HL-60 (cell line): ENCODE measurements around the gene BZW2.

Experiments used
- POLR2AphosphoS5 ChIP-seq: IDR thresholded peaks from 2 replicates; pipeline ENCODE4 v1.6.1; 2012; ENCODE audit warnings: low read depth
- TF ChIP-seq, protein P1 (sequence below): IDR thresholded peaks from 2 replicates; pipeline ENCODE4 v1.6.1; 2012; ENCODE audit warnings: low read depth; ENCODE audit not compliant: insufficient replicate concordance

DNA sequence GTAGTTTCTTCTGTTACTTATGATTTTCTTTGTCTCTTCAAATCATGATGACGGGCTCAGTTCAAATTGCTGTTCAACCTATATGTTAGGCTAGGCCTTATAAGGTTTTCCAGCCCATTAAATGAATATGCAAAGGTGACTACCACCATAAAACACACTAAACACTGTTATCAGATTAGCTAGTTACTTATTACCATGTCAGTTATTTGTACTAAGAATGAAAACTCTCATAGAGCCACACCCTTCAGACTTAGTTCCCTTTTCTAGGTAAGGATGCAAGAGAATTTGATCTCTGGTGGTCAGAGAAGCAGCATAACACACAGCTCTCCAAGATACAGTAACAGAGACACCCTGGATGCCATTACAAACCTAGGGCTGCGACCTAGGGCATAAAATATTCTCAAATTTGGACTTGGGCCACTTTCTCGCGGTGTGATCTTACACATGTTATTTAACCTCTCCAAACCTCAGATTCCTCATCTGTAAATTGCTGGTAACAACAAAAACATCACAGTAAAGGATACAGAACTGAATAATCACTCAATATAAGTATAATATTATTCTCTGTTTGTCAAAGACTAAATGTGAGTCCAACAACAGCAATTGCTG, 36.0 kb upstream of the BZW2 start:
- TF ChIP-seq, protein P1, sequence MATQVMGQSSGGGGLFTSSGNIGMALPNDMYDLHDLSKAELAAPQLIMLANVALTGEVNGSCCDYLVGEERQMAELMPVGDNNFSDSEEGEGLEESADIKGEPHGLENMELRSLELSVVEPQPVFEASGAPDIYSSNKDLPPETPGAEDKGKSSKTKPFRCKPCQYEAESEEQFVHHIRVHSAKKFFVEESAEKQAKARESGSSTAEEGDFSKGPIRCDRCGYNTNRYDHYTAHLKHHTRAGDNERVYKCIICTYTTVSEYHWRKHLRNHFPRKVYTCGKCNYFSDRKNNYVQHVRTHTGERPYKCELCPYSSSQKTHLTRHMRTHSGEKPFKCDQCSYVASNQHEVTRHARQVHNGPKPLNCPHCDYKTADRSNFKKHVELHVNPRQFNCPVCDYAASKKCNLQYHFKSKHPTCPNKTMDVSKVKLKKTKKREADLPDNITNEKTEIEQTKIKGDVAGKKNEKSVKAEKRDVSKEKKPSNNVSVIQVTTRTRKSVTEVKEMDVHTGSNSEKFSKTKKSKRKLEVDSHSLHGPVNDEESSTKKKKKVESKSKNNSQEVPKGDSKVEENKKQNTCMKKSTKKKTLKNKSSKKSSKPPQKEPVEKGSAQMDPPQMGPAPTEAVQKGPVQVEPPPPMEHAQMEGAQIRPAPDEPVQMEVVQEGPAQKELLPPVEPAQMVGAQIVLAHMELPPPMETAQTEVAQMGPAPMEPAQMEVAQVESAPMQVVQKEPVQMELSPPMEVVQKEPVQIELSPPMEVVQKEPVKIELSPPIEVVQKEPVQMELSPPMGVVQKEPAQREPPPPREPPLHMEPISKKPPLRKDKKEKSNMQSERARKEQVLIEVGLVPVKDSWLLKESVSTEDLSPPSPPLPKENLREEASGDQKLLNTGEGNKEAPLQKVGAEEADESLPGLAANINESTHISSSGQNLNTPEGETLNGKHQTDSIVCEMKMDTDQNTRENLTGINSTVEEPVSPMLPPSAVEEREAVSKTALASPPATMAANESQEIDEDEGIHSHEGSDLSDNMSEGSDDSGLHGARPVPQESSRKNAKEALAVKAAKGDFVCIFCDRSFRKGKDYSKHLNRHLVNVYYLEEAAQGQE: no peak
- no peak for TF ChIP-seq POLR2AphosphoS5
